Endodermal cell (in vitro differentiated cells): Measurements from ENCODE around the gene ADARB1. TPM values are rescaled to one million over a fixed set of nuclear protein-coding genes. Genes with fewer than 3 reads are reported as not detected.

Experiments used
- DNase-seq: peaks from one replicate; pipeline ENCODE4 v3.0.0-alpha.2; 2017
- H3K27ac ChIP-seq: 2 replicates; pipeline ENCODE4 v1.5.1; 2013; ENCODE audit warnings: mild to moderate bottlenecking, low read depth, low read length, moderate library complexity
- H3K27me3 ChIP-seq: 2 replicates; pipeline ENCODE4 v1.6.1; 2013; ENCODE audit warnings: mild to moderate bottlenecking, low read length, moderate library complexity; ENCODE audit not compliant: insufficient read depth, control insufficient read depth, poor library complexity, severe bottlenecking
- H3K36me3 ChIP-seq: 2 replicates; pipeline ENCODE4 v1.7.0; 2013; ENCODE audit warnings: mild to moderate bottlenecking, low read length, moderate library complexity; ENCODE audit not compliant: control insufficient read depth, insufficient read depth
- H3K4me1 ChIP-seq: one replicate; pipeline ENCODE4 v1.7.0; 2013; ENCODE audit warnings: low read length; ENCODE audit not compliant: control insufficient read depth, insufficient read depth
- H3K4me3 ChIP-seq: 2 replicates; pipeline ENCODE4 v1.5.1; 2013; ENCODE audit warnings: mild to moderate bottlenecking, low read length, moderate library complexity
- H3K9ac ChIP-seq: 2 replicates; pipeline ENCODE4 v1.6.1; 2013; ENCODE audit warnings: mild to moderate bottlenecking, low read length, moderate library complexity; ENCODE audit not compliant: poor library complexity, severe bottlenecking; ENCODE audit errors: extremely low read depth
- H3K9me3 ChIP-seq: 2 replicates; pipeline ENCODE4 v1.6.1; 2013; ENCODE audit warnings: mild to moderate bottlenecking, low read length, moderate library complexity; ENCODE audit not compliant: control insufficient read depth
- H3K27ac Mint-ChIP-seq: 2 replicates; pipeline ENCODE4 v1.8.0; 2020; ENCODE audit warnings: mixed read lengths
- H3K27me3 Mint-ChIP-seq: 2 replicates; pipeline ENCODE4 v1.8.0; 2021; ENCODE audit warnings: mild to moderate bottlenecking, mixed read lengths; ENCODE audit not compliant: insufficient read depth
- H3K36me3 Mint-ChIP-seq: 2 replicates; pipeline ENCODE4 v1.8.0; 2020; ENCODE audit warnings: low read depth, mixed read lengths
- H3K4me1 Mint-ChIP-seq: 2 replicates; pipeline ENCODE4 v1.8.0; 2020; ENCODE audit warnings: mixed read lengths
- H3K4me3 Mint-ChIP-seq: 2 replicates; pipeline ENCODE4 v1.8.0; 2020; ENCODE audit warnings: mild to moderate bottlenecking, moderate library complexity, mixed read lengths
- H3K9me3 Mint-ChIP-seq: 2 replicates; pipeline ENCODE4 v1.8.0; 2020; ENCODE audit warnings: mild to moderate bottlenecking, mixed read lengths
- CTCF ChIP-seq: fragments of 200-600 bp; sonication (generic); conservative IDR thresholded peaks from 2 replicates; pipeline ENCODE4 v1.5.0; 2021; ENCODE audit warnings: antibody characterized with exemption, mild to moderate bottlenecking
- WGBS, 2 experiments: methylation state at CpG; one replicate each; pipeline versions ENCODE4 v1.1.5 to v1.1.7; 2013; ENCODE audit warnings: missing lambda C conversion rate in 2 of 2, mixed read lengths in 1 of 2; ENCODE audit not compliant: insufficient coverage in 1 of 2, insufficient read length in 1 of 2; 5-methylcytosine and 5-hydroxymethylcytosine counted together
- total RNA-seq, 2 donors: library from RNA; stranded (reverse); fragmentation: NEBNext Ultra II Directional in 1 of 2; extraction: Animal tissue kit (Norgen Biotek cat#: 25700) in 1 of 2; gene quantifications; 2 replicates in 1 of 2; 3 replicates in 1 of 2; pipeline ENCODE4 v1.2.1, GENCODE V29; 2021

The ADARB1 gene
- total RNA-seq, 2 donors from 2014 or later = 11.5 to 20.1 TPM

- Histone ChIP-seq H3K4me3 (no peak overlapping the region), H3K27me3 (no peaks in the 10 kb centered on the region), H3K36me3 (no peaks in the 10 kb centered on the region), H3K9me3 (peaks cover 10% of the 10 kb centered on the region), H3K9ac (no peak overlapping the region), H3K4me1 (no peaks in the 10 kb centered on the region), H3K27ac (no peak overlapping the region)
- Mint-ChIP-seq H3K9me3 (peaks cover 25% of the 10 kb centered on the region), H3K36me3 (no peaks in the 10 kb centered on the region), H3K4me1 (peaks cover 5% of the 10 kb centered on the region), H3K27me3 (peaks cover 3% of the 10 kb centered on the region), H3K4me3 (no peak overlapping the region), H3K27ac (no peak overlapping the region)
- whole genome bisulfite sequencing, 2 experiments = 69 to 76% methylated on average over 6 to 12 of the region's 13 CpGs
- peak; percentile 58 for DNase-seq
- no peak for TF ChIP-seq CTCF
Observed at GRCh38 chr21:45248301-45248892, 174.0 kb downstream of the ADARB1 start.

GRCh38 chr21:45248893-45249381, 174.6 kb downstream of the ADARB1 start:
- Mint-ChIP-seq H3K27me3 (no peaks in the 10 kb centered on the region), H3K4me1 (peaks cover 5% of the 10 kb centered on the region), H3K9me3 (peaks cover 19% of the 10 kb centered on the region), H3K4me3 (no peak overlapping the region), H3K27ac (no peak overlapping the region), H3K36me3 (no peaks in the 10 kb centered on the region)
- peaks cover 4% of the 10 kb centered on the region for H3K9me3 ChIP-seq
- H3K27me3 ChIP-seq = no peaks in the 10 kb centered on the region
- H3K36me3 ChIP-seq = no peaks in the 10 kb centered on the region
- H3K9ac ChIP-seq = no peak overlapping the region
- no peak for TF ChIP-seq CTCF
- no peak overlapping the region for H3K4me3 ChIP-seq
- DNase-seq = peak; percentile 71
- H3K27ac ChIP-seq = no peak overlapping the region
- no peaks in the 10 kb centered on the region for H3K4me1 ChIP-seq
- 55 to 71% methylated on average over 7 to 14 of the region's 14 CpGs for WGBS, 2 experiments

GRCh38 chr21:45249626-45250025, 175.2 kb downstream of the ADARB1 start:
- no peak overlapping the region for H3K9ac ChIP-seq
- no peaks in the 10 kb centered on the region for H3K27me3 ChIP-seq
- no peak overlapping the region for H3K27ac ChIP-seq
- no peaks in the 10 kb centered on the region for H3K36me3 ChIP-seq
- H3K36me3 Mint-ChIP-seq = no peaks in the 10 kb centered on the region
- peaks cover 13% of the 10 kb centered on the region for H3K9me3 Mint-ChIP-seq
- no peak for TF ChIP-seq CTCF
- H3K4me3 Mint-ChIP-seq = no peak overlapping the region
- DNase-seq = no peak
- no peaks in the 10 kb centered on the region for H3K9me3 ChIP-seq
- peaks cover 5% of the 10 kb centered on the region for H3K4me1 Mint-ChIP-seq
- H3K4me3 ChIP-seq = no peak overlapping the region
- no peak overlapping the region for H3K27ac Mint-ChIP-seq
- 95 to 96% methylated on average over 4 to 6 of the region's 6 CpGs for WGBS, 2 experiments
- no peaks in the 10 kb centered on the region for H3K27me3 Mint-ChIP-seq
- no peaks in the 10 kb centered on the region for H3K4me1 ChIP-seq
